IMR-90 (cell line): ENCODE results near the gene TTC28. TPM values are rescaled to one million over a fixed set of nuclear protein-coding genes. Genes with fewer than 3 reads are reported as not detected.

Source experiments
- ATAC-seq: fragments of 200-7000 bp; cut with Tn5 transposase; 2 replicates; pipeline ENCODE4 v1.9.1; 2020; ENCODE audit warnings: low read depth, mild to moderate bottlenecking, moderate library complexity
- BruUV-seq: library from RNA; stranded (reverse); fragments of 400-500 nt; replicated peaks from 2 replicates; lab custom pipeline; 2021; lab: Mats Ljungman, UMichigan
- CTCF ChIA-PET: fragments of 300-600 bp; formaldehyde crosslinking; extraction: SDS; loops from one replicate; lab custom pipeline; 2021; ENCODE audit warnings: antibody characterized with exemption; lab: Yijun Ruan, JAX
- POLR2A ChIA-PET: fragments of 300-600 bp; sonication (Branson Sonifier 250); formaldehyde crosslinking; loops from one replicate; lab custom pipeline; 2022; ENCODE audit warnings: antibody characterized with exemption; ENCODE audit not compliant: unreplicated experiment; lab: Charles Lee
- DNase-seq: peaks from one replicate; pipeline ENCODE4 v3.0.0; 2013
- H2AFZ ChIP-seq: replicated peaks from 2 replicates; pipeline ENCODE3; 2013; ENCODE audit warnings: low read length, mild to moderate bottlenecking; ENCODE audit not compliant: poor library complexity
- H2AK5ac ChIP-seq: 2 replicates; pipeline ENCODE4 v1.6.1; 2013; ENCODE audit warnings: low read depth, low read length, inconsistent platforms
- H2AK9ac ChIP-seq: replicated peaks from 2 replicates; pipeline ENCODE3; 2013; ENCODE audit warnings: mild to moderate bottlenecking, low read depth, low read length, moderate library complexity; ENCODE audit not compliant: poor library complexity
- H2BK120ac ChIP-seq: 2 replicates; pipeline ENCODE4 v1.6.1; 2013; ENCODE audit warnings: low read depth, low read length, inconsistent platforms
- H2BK15ac ChIP-seq: 3 replicates; pipeline ENCODE4 v1.6.1; 2013; ENCODE audit warnings: low read depth, low read length, inconsistent platforms
- H2BK20ac ChIP-seq: 2 replicates; pipeline ENCODE4 v1.6.1; 2013; ENCODE audit warnings: low read depth, mild to moderate bottlenecking, inconsistent platforms, low read length, moderate library complexity
- H2BK5ac ChIP-seq: 2 replicates; pipeline ENCODE4 v1.6.1; 2013; ENCODE audit warnings: mild to moderate bottlenecking, low read depth, low read length, inconsistent platforms; ENCODE audit not compliant: poor library complexity, severe bottlenecking
- H3K14ac ChIP-seq: replicated peaks from 2 replicates; pipeline ENCODE4 v1.6.1; 2013; ENCODE audit warnings: low read depth, low read length, inconsistent platforms
- H3K18ac ChIP-seq: 2 replicates; pipeline ENCODE4 v1.6.1; 2013; ENCODE audit warnings: low read depth, low read length, control low read depth
- H3K23ac ChIP-seq: 2 replicates; pipeline ENCODE4 v1.6.1; 2013; ENCODE audit warnings: low read depth, low read length, inconsistent platforms
- H3K27ac ChIP-seq: 2 replicates; pipeline ENCODE4 v1.5.1; 2013; ENCODE audit warnings: mild to moderate bottlenecking, control low read depth, low read length; ENCODE audit not compliant: insufficient read depth
- H3K27me3 ChIP-seq: 2 replicates; pipeline ENCODE4 v1.6.1; 2013; ENCODE audit warnings: low read length; ENCODE audit not compliant: control insufficient read depth, insufficient read depth
- H3K36me3 ChIP-seq: 2 replicates; pipeline ENCODE4 v1.6.1; 2013; ENCODE audit warnings: low read length, mixed read lengths; ENCODE audit not compliant: control insufficient read depth, insufficient read depth
- H3K4ac ChIP-seq: 2 replicates; pipeline ENCODE4 v1.6.1; 2013; ENCODE audit warnings: low read depth, low read length, inconsistent platforms
- H3K4me1 ChIP-seq: 2 replicates; pipeline ENCODE4 v1.6.1; 2013; ENCODE audit warnings: low read length, mixed read lengths; ENCODE audit not compliant: control insufficient read depth, insufficient read depth
- H3K4me2 ChIP-seq: 2 replicates; pipeline ENCODE4 v1.6.1; 2013; ENCODE audit warnings: low read depth, mild to moderate bottlenecking, control low read depth, low read length, moderate library complexity
- H3K4me3 ChIP-seq: 2 replicates; pipeline ENCODE4 v1.5.1; 2013; ENCODE audit warnings: low read depth, mild to moderate bottlenecking, control low read depth, low read length, moderate library complexity; ENCODE audit not compliant: insufficient read depth
- H3K56ac ChIP-seq: 2 replicates; pipeline ENCODE4 v1.6.1; 2013; ENCODE audit warnings: low read length, inconsistent platforms; ENCODE audit not compliant: insufficient read depth; ENCODE audit errors: extremely low read depth
- H3K79me1 ChIP-seq, 2 experiments: 2 replicates each; pipeline ENCODE4 v1.6.1; 2013; ENCODE audit warnings: low read length in 2 of 2, inconsistent platforms in 1 of 2, low read depth in 1 of 2
- H3K9ac ChIP-seq: 2 replicates; pipeline ENCODE4 v1.6.1; 2013; ENCODE audit warnings: low read depth, low read length, control low read depth
- H3K9me1 ChIP-seq: 2 replicates; pipeline ENCODE4 v1.6.1; 2013; ENCODE audit warnings: low read length, inconsistent platforms; ENCODE audit not compliant: insufficient read depth
- H3K9me3 ChIP-seq: 2 replicates; pipeline ENCODE4 v1.6.1; 2013; ENCODE audit warnings: low read length; ENCODE audit not compliant: control insufficient read depth, insufficient read depth
- H4K20me1 ChIP-seq: 2 replicates; pipeline ENCODE4 v1.6.1; 2013; ENCODE audit warnings: low read length, inconsistent platforms; ENCODE audit not compliant: insufficient read depth
- H4K5ac ChIP-seq: 2 replicates; pipeline ENCODE4 v1.6.1; 2013; ENCODE audit warnings: mild to moderate bottlenecking, low read depth, low read length, control low read depth
- H4K8ac ChIP-seq, 2 experiments: 2 replicates each; pipeline ENCODE4 v1.6.1; 2013; ENCODE audit warnings: low read depth in 2 of 2, low read length in 2 of 2, control low read depth in 1 of 2, inconsistent platforms in 1 of 2
- H4K91ac ChIP-seq: 2 replicates; pipeline ENCODE4 v1.6.1; 2013; ENCODE audit warnings: low read depth, low read length, inconsistent platforms; ENCODE audit not compliant: insufficient read depth
- CHD1 ChIP-seq: IDR thresholded peaks from 2 replicates; pipeline ENCODE4 v1.6.1; 2012; ENCODE audit warnings: low read depth, low read length, improper control_type of control experiment
- FOS ChIP-seq: fragments of 150-350 bp; IDR thresholded peaks from 2 replicates; pipeline ENCODE4 v1.6.1; 2016; ENCODE audit warnings: low read depth, low read length
- MAZ ChIP-seq: IDR thresholded peaks from 2 replicates; pipeline ENCODE4 v1.6.1; 2012; ENCODE audit warnings: low read depth, mild to moderate bottlenecking, low read length, improper control_type of control experiment, moderate library complexity, borderline replicate concordance
- POLR2A ChIP-seq: IDR thresholded peaks from 2 replicates; pipeline ENCODE4 v1.6.1; 2012; ENCODE audit warnings: mild to moderate bottlenecking, low read depth, low read length
- RCOR1 ChIP-seq: IDR thresholded peaks from 2 replicates; pipeline ENCODE4 v1.6.1; 2012; ENCODE audit warnings: mild to moderate bottlenecking, low read length, improper control_type of control experiment; ENCODE audit not compliant: insufficient replicate concordance
- RFX5 ChIP-seq: IDR thresholded peaks from 2 replicates; pipeline ENCODE4 v1.8.0; 2012; ENCODE audit warnings: low read depth, mild to moderate bottlenecking, low read length, moderate library complexity
- USF2 ChIP-seq: fragments of 150-350 bp; IDR thresholded peaks from 2 replicates; pipeline ENCODE4 v1.6.1; 2017; ENCODE audit warnings: mild to moderate bottlenecking, antibody characterized with exemption, low read length, low read depth
- WGBS, 2 experiments: methylation state at CpG; one replicate each; pipeline versions ENCODE4 v1.1.5 to v1.1.7; 2013; ENCODE audit warnings: missing lambda C conversion rate in 2 of 2; ENCODE audit not compliant: insufficient read length in 1 of 2; ENCODE audit errors: extremely low coverage in 2 of 2; 5-methylcytosine and 5-hydroxymethylcytosine counted together
- dilution Hi-C: fragments of 300-500 bp; cut with HindIII; formaldehyde crosslinking; loops from one replicate; pipeline ENCODE4 v1.14.3; 2018; ENCODE audit warnings: low sequenced_read_pairs; ENCODE audit not compliant: unreplicated experiment
- in situ Hi-C: fragments of 300-500 bp; cut with MboI; formaldehyde crosslinking; loops from 3 replicates; pipeline ENCODE4 v1.14.3; 2019; ENCODE audit warnings: low sequenced_read_pairs, inconsistent platforms, mixed read lengths
- intact Hi-C: fragments of 100-400 bp; cut with micrococcal nuclease; formaldehyde crosslinking; loops from 2 replicates; pipeline ENCODE4 v1.10.0; 2022
- polyA plus RNA-seq, 3 experiments: library from polyadenylated mRNA; depleted of rRNA; stranded (reverse); fragments of >200 nt; gene quantifications; 2 replicates each; pipeline ENCODE4 v1.2.3, GENCODE V29; 2012; ENCODE audit warnings: low replicate concordance in 1 of 3
- total RNA-seq: library from RNA; depleted of rRNA; stranded (reverse); fragments of >200 nt; gene quantifications from 2 replicates; pipeline ENCODE4 v1.2.3, GENCODE V29; 2012

Gene TTC28
- total and polyA plus RNA-seq, 2 of the 4 experiments (the other 2 are of a cell fraction) = 5.6 to 13.3 TPM

GRCh38 chr22:28299309-28299708 is 380.3 kb downstream of the TTC28 start:
- Histone ChIP-seq H3K9me1 (no peaks in the 10 kb centered on the region; the same call in 1 of the 2 replicates), H3K4me1 (no peaks in the 10 kb centered on the region), H2BK15ac (no peak overlapping the region), H2BK5ac (no peak overlapping the region), H4K8ac (no peak overlapping the region), H3K56ac (no peak overlapping the region), H3K4ac (no peak overlapping the region), H3K27me3 (no peaks in the 10 kb centered on the region), H3K36me3 (peaks cover 1% of the 10 kb centered on the region; the same call in 1 of the 2 replicates), H2BK20ac (no peak overlapping the region), H4K20me1 (no peaks in the 10 kb centered on the region), H3K9ac (no peak overlapping the region), H3K18ac (no peak overlapping the region), H2AFZ (no peak overlapping the region), H3K9me3 (no peaks in the 10 kb centered on the region), H4K91ac (no peak overlapping the region), H3K4me2 (no peak overlapping the region), H2BK120ac (no peak overlapping the region), H2AK5ac (no peak overlapping the region), H4K5ac (no peak overlapping the region), H2AK9ac (no peak overlapping the region), H3K23ac (no peak overlapping the region), H3K4me3 (no peak overlapping the region), H3K27ac (no peak overlapping the region), H3K79me1 (no peaks in the 10 kb centered on the region; a peak in 1 of 4 replicates), H3K14ac (no peak overlapping the region)
- no TSS peak for BruUV-seq
- TF ChIP-seq POLR2A (no peak), CHD1 (no peak), FOS (no peak), USF2 (no peak), MAZ (no peak), RCOR1 (no peak), RFX5 (no peak)
- ChIA-PET CTCF (no interaction called here), POLR2A (no interaction called here)
- intact Hi-C loops = no loop called here
- dilution Hi-C loops = no loop called here
- no peak for ATAC-seq
- in situ Hi-C loops = no loop called here
- no CpG with 5 or more reads among the region's 3 CpGs for WGBS, 2 experiments
- DNase-seq = no peak
